ENCODE data around the gene EPB41L4B. TPM values are rescaled to one million over a fixed set of nuclear protein-coding genes. Genes with fewer than 3 reads are reported as not detected.

EPB41L4B gene
- total and polyA plus RNA-seq, 4 donors: 6.0 to 14.5 (median 12.2) TPM

DNA sequence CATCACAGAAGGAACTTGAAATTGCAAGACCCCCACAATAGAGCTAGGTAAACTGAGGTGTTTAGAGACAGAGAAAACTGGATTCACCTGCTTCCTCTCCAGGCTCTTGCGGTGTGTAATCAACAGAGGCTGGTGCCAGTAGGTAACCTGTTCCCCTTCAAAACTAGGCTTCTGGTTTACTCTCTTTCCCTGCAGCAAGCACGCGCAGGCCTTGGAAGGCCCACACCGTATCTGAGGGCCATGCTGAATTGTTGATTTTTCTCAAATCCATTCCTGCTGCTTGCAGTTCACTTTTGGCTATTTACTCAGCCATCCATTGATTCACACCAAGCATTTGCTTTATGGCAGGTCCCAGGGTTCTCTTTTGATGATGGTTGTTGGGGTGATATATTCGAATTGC, 153.1 kb downstream of the EPB41L4B start:
- DNase-seq (peak in 1 of 3 donors; percentile 18), ATAC-seq (ENCODE audit: insufficient read depth, low FRiP score) (no peak)
- WGBS, 2 donors: 92 to 94% methylated on average over 5 of the region's 5 CpGs
- H3K9ac ChIP-seq (ENCODE audit: insufficient read depth in 1 of 2, low read length in 2 of 2): no peak overlapping the region
- peaks cover 0 to 4% (median 0%) of the 10 kb centered on the region in 4 donors for H3K9me3 ChIP-seq (ENCODE audit: control insufficient read depth in 4 of 4, insufficient read depth in 3 of 4, low read length in 3 of 4)
- H3K27me3 ChIP-seq (ENCODE audit: control insufficient read depth in 3 of 3, insufficient read depth in 3 of 3, low read length in 2 of 3): peaks cover 3 to 19% (median 7%) of the 10 kb centered on the region in 3 donors
- H3K27ac ChIP-seq (ENCODE audit: low read depth in 1 of 2, low read length in 1 of 2): no peak overlapping the region
- no peak for TF ChIP-seq CTCF (IDR thresholded peaks at IDR 0.05; ENCODE audit: control extremely low read depth, extremely low read depth)
- H3K4me1 ChIP-seq (ENCODE audit: control insufficient read depth in 5 of 5, insufficient read depth in 5 of 5, low read length in 5 of 5): no peaks in the 10 kb centered on the region
- H3K36me3 ChIP-seq (ENCODE audit: control insufficient read depth in 4 of 4, insufficient read depth in 4 of 4, low read length in 4 of 4): no peaks in the 10 kb centered on the region
- H3K4me3 ChIP-seq: no peak overlapping the region

- no peaks in the 10 kb centered on the region for H3K4me1 ChIP-seq (ENCODE audit: control insufficient read depth in 5 of 5, insufficient read depth in 5 of 5, low read length in 5 of 5)
- H3K9me3 ChIP-seq (ENCODE audit: control insufficient read depth in 4 of 4, insufficient read depth in 3 of 4, low read length in 3 of 4): peaks cover 0 to 4% (median 0%) of the 10 kb centered on the region in 4 donors
- TF ChIP-seq CTCF (IDR thresholded peaks at IDR 0.05; ENCODE audit: control extremely low read depth, extremely low read depth): no peak
- no peak within 1 kb of the TSS for H3K9ac ChIP-seq (ENCODE audit: insufficient read depth in 1 of 2, low read length in 2 of 2)
- no peak within 1 kb of the TSS for H3K27ac ChIP-seq (ENCODE audit: low read depth in 1 of 2, low read length in 1 of 2)
- peaks cover 3 to 19% (median 7%) of the 10 kb centered on the region in 3 donors for H3K27me3 ChIP-seq (ENCODE audit: control insufficient read depth in 3 of 3, insufficient read depth in 3 of 3, low read length in 2 of 3)
- DNase-seq: peak; percentile 10 to 46 (median 23)
- no peaks in the 10 kb centered on the region for H3K36me3 ChIP-seq (ENCODE audit: control insufficient read depth in 4 of 4, insufficient read depth in 4 of 4, low read length in 4 of 4)
- no peak for ATAC-seq (ENCODE audit: insufficient read depth, low FRiP score)
- 8 to 11% methylated on average over 43 to 85 of the region's 86 CpGs for WGBS, 2 donors
- no peak within 1 kb of the TSS for H3K4me3 ChIP-seq
These were observed 153.9 kb downstream of the EPB41L4B start, which contains the start of gene FRRS1L for GRCh38 chr9:109166771-109167601. Gene FRRS1L, minus strand, starts transcription at chr9:109167249. Its CDS starts 111 bp downstream, at chr9:109167138.

DNA sequence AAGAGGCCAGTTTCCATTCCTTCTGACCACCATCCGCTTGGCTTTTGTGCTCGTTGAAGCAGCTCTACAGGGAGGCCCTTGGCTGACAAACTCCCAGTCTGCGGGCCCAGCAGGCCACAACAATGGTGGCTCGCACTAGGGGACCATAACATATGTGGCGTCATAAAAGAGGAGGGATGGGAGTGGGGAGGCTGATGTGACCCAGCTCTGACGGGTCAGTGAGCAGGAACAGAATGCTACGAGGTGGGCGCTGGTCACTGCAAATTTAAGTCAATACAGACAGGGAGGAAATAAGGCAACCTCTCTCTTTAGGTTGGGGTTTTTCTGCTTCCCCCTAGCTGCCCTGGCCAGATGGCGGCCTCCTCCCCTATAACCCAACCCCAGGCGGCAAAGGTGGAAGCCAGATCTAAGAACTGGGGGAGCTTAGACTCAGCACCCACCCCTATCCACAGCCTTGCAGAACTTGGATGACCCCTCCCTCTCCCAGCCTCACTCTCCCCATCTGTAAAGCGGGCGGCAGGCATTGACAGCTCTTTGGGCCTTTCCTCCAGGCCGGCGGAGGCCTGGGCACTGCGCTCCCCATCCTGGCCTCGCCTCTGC, 154.6 kb downstream of the EPB41L4B start:
- Histone ChIP-seq H3K4me1 (ENCODE audit: control insufficient read depth in 5 of 5, insufficient read depth in 5 of 5, low read length in 5 of 5) (no peaks in the 10 kb centered on the region), H3K9me3 (ENCODE audit: control insufficient read depth in 4 of 4, insufficient read depth in 3 of 4, low read length in 3 of 4) (peaks cover 0 to 4% (median 0%) of the 10 kb centered on the region in 4 donors), H3K4me3 (no peak overlapping the region), H3K9ac (ENCODE audit: insufficient read depth in 1 of 2, low read length in 2 of 2) (no peak overlapping the region), H3K27ac (ENCODE audit: low read depth in 1 of 2, low read length in 1 of 2) (no peak overlapping the region), H3K36me3 (ENCODE audit: control insufficient read depth in 4 of 4, insufficient read depth in 4 of 4, low read length in 4 of 4) (no peaks in the 10 kb centered on the region), H3K27me3 (ENCODE audit: control insufficient read depth in 3 of 3, insufficient read depth in 3 of 3, low read length in 2 of 3) (peaks cover 3 to 19% (median 7%) of the 10 kb centered on the region in 3 donors)
- ATAC-seq (ENCODE audit: insufficient read depth, low FRiP score) (no peak), DNase-seq (no peak)
- TF ChIP-seq CTCF (IDR thresholded peaks at IDR 0.05; ENCODE audit: control extremely low read depth, extremely low read depth): no peak
- 79 to 86% methylated on average over 16 of the region's 16 CpGs for WGBS, 2 donors

Data from lung (tissue), 12 donors.